Measurements from ENCODE around the gene SCG3.

The SCG3 gene

GRCh38 chr15:51724673-51725072 lies 43.4 kb downstream of the SCG3 start:
- no peak overlapping the region for H3K4me3 ChIP-seq (ENCODE audit: low read depth, low read length)
- DNase-seq (ENCODE audit: low read depth), result no peak
- TF ChIP-seq CTCF (IDR thresholded peaks at IDR 0.05; ENCODE audit: control insufficient read depth, extremely low read depth, insufficient read depth), result no peak

GRCh38 chr15:51726302-51727073 lies 45.2 kb downstream of the SCG3 start:
- no peak for TF ChIP-seq CTCF (IDR thresholded peaks at IDR 0.05; ENCODE audit: control insufficient read depth, extremely low read depth, insufficient read depth)
- peak; percentile 38 for DNase-seq (ENCODE audit: low read depth)
- no peak overlapping the region for H3K4me3 ChIP-seq (ENCODE audit: low read depth, low read length)

- no peak for DNase-seq (ENCODE audit: low read depth)
- no peak overlapping the region for H3K4me3 ChIP-seq (ENCODE audit: low read depth, low read length)
- no peak for TF ChIP-seq CTCF (IDR thresholded peaks at IDR 0.05; ENCODE audit: control insufficient read depth, extremely low read depth, insufficient read depth)
Measured at GRCh38 chr15:51727141-51727897, 46.0 kb downstream of the SCG3 start.

GRCh38 chr15:51731549-51732267 lies 50.4 kb downstream of the SCG3 start:
- no peak for TF ChIP-seq CTCF (IDR thresholded peaks at IDR 0.05; ENCODE audit: control insufficient read depth, extremely low read depth, insufficient read depth)
- no peak for DNase-seq (ENCODE audit: low read depth)
- no peak overlapping the region; the same call in 1 of the 2 replicates for H3K4me3 ChIP-seq (ENCODE audit: low read depth, low read length)

GRCh38 chr15:51732646-51733045 lies 51.3 kb downstream of the SCG3 start:
- H3K4me3 ChIP-seq (ENCODE audit: low read depth, low read length), result no peak overlapping the region

More at GRCh38 chr15:51732646-51733045, 51.3 kb downstream of the SCG3 start:
- DNase-seq (ENCODE audit: low read depth), result no peak
- no peak for TF ChIP-seq CTCF (IDR thresholded peaks at IDR 0.05; ENCODE audit: control insufficient read depth, extremely low read depth, insufficient read depth)
